HG02678 (cell line): ENCODE measurements around the gene CNOT8.
"Not testable (repeated sequence)": the region's sequence is repeated elsewhere in the genome, so short reads cannot be mapped to it uniquely, and the experiment has no call there.

ENCODE experiments used
- ATAC-seq: cut with Tn5 transposase; IDR thresholded peaks from one replicate; pipeline ENCODE4 v1.9.1; 2021; ENCODE audit warnings: mild to moderate bottlenecking, moderate library complexity; ENCODE audit not compliant: unreplicated experiment

Gene CNOT8

GRCh38 chr5:154834053-154834452, 24.4 kb upstream of the CNOT8 start:
- ATAC-seq = no peak

GRCh38 chr5:154835701-154836052, 22.8 kb upstream of the CNOT8 start:
- not testable (repeated sequence) for ATAC-seq

- no peak for ATAC-seq
Observed at GRCh38 chr5:154836225-154836624, 22.2 kb upstream of the CNOT8 start.

GRCh38 chr5:154837009-154837901, 21.2 kb upstream of the CNOT8 start:
- no peak for ATAC-seq

GRCh38 chr5:154840435-154841272, 17.8 kb upstream of the CNOT8 start:
- no peak for ATAC-seq

DNA sequence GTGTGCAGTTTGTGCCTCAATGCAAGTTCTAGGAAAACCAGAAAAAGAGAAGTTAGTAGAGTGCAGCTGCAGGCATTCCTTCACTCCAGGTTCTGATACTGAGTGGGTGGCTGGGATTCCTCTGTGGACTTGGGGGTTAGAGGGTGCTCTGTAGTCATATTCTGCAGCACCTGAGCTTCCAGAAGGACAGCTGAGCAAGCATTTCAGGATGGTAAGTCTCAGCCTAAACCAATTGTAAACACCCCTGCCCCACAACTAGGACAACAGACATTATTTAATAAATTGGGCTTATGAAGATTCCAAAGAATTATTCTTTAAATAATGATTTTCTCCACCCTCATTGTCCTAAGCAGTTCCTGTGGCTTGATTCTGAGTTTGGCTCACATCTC, 17.2 kb upstream of the CNOT8 start:
- no peak for ATAC-seq

DNA sequence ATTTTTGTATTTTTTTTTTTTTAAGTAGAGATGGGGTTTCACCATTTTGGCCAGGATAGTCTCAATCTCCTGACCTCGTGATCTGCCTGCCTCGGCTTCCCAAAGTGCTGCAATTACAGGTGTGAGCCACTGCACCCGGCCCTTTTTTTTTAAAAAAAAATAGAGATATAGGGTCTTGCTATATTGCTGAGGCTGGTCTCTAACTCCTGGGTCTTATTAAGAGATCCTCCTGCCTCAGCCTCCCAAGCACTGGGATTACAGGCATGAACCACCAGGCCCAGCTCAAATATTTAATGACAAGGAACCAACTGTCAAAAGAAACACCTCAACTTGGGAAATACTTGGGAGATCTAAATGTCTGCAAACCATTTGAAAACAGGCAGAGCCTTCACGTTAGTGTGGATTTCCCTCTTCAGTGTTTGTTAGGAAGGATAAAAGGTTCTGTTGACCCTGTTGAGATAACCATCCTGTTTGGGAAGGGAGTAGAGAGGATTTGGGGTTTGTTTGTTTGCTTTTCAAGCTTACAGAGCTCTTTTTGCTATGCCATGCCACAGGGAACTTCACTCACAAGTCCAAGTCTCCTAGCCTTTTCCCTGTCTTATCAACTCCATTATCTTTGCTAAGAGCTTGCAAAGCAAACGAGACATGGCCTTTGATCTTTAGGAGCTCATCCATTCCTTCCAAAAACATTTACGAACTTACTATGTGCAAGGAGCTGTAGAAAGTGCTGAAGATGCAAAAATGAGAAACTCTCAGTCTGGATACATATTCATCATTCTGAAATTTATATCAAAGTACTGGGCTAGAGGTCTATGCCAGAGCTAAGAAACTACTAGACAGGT, 15.5 kb upstream of the CNOT8 start:
- ATAC-seq = no peak

DNA sequence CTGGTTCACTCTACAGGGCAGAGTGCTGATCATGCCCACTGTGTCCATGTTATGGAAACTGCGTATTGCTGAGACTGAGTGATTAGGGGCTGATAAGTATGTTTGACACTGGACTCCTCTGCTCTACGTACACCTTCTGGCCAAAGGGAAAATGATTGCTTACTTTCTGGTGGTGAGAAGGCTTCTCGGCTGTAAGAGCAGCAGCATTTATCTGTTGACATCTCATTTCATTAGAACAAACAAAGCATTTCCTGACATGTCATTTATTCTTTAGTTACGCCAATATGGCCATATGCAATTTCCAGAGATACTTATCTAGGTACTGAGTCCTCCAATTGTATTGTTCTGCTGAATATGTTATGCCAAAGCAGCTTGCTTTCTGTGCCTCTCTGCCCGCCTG, 13.6 kb upstream of the CNOT8 start:
- ATAC-seq = no peak

DNA sequence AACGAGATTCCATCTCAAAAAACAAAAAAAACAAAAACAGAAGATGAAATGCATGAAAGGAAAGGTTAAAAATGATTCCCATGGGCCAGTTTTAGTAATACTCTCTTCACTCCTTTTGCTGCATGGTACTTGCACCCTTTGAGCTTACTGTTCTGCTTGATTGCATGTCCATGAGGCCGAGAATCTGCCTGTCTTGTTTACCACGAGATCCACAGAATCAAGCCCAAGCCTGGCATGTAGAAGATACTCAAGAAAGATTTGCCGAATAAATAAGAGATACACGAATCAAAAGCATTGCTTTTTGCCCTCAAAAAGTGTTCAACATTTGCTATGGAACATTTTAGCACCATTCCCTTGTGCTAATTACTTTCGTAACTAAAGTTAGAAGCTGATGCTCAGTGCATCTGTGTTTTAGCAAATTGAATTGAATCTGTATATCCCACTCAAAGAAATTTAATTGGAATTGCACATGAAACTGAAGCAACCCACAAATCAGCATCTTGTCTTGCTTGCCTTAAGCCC, 9.1 kb upstream of the CNOT8 start:
- no peak for ATAC-seq

GRCh38 chr5:154849791-154850201, 8.6 kb upstream of the CNOT8 start:
- no peak for ATAC-seq

- no peak for ATAC-seq
Observed at GRCh38 chr5:154850255-154851062, 8.0 kb upstream of the CNOT8 start, which contains the start of gene FAXDC2. TSS of gene FAXDC2 (minus strand) at chr5:154850603. CDS start at chr5:154838178, 12,425 bp downstream.

DNA sequence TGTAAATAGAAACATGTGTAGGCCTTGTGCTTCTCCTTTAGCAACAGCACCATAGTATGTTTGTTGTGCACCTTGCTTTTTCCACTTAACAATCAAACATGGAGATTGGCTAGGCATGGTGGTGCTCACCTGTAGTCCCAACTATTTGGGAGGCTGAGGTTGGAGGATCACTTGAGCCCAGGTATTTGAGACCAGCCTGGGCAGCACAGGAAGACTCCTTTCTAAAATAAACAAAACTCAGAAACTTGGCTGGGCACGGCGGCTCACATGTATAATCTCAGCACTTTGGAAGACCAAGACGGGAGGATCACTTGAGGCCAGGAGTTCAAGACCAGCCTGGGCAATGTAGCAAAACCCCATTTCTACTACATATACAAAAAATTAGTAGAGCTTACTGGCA, 7.1 kb upstream of the CNOT8 start:
- ATAC-seq = no peak

DNA sequence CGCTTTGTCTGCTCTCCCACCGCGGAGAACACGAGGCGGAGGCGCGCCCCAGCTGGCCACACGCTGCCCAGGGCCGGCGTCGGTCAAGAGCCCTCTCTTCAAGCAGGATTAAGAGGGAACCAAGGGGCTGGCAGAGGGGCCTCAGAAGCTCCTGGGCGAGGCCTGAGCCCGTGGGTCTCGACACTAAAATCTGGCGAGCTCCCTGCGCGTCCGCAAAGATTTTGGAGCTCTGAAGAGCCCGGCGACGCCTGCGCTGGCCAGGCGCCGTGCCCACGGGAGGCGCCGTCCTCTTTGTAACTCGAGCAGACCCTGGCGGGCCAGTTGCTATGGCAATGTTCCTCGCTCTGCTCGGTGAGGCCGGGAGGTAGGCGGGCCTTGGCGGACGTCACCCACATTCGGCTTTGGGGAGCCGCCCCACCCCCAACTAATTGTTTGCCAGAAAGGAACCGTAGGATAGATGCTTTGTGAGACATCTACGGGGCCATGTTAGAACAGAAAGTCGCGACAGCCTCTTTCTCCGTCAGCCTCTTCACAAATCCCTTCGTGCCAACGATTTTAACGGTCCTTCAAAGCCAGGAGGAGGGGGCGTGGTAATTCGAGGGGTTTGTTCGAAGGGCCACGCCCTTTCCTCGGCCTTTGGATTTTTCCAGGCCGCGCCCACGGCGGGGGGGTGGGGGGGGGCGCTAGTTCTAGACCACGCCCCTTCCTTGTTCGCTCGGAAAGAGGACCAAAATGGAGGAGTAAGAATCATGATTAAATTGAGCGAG, 714 bp upstream of the CNOT8 start:
- ATAC-seq = peak; percentile 58

- peak; percentile 13 for ATAC-seq
Observed at GRCh38 chr5:154858972-154859871, 795 bp downstream of the CNOT8 start.

GRCh38 chr5:154860123-154860522, 1.7 kb downstream of the CNOT8 start:
- ATAC-seq = no peak

DNA sequence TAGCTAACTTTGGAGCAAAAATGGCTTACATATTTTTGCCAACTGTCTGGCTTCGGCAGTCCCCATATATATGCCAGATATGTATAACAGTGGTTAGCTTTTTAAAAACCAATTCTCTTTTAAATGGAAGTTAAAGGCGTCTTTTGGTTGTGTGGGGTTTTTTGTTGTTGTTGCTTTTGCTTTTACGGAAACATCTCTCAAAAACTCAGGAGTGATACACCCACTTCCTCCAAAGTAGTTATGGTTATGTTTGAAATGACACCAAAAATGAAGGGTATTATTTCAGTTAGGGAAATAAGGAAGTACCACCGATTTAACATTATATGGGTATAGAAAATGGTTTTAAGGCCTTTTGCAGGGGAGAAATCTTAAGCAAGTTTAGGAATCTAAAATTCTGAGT, 2.3 kb downstream of the CNOT8 start:
- no peak for ATAC-seq

GRCh38 chr5:154861946-154862345, 3.5 kb downstream of the CNOT8 start:
- no peak for ATAC-seq

- no peak for ATAC-seq
Observed at GRCh38 chr5:154862766-154863165, 4.3 kb downstream of the CNOT8 start.
